MM.1S (cell line): ENCODE data around the gene LRRC45.

Source experiments
- CTCF ChIP-seq: fragments of 300-600 bp; sonication (generic); IDR thresholded peaks from 2 replicates; pipeline ENCODE4 v1.5.1; 2016; ENCODE audit warnings: antibody characterized with exemption, low read length, mixed read lengths
- EZH2 ChIP-seq: fragments of 300-600 bp; sonication (generic); optimal IDR thresholded peaks from 2 replicates; pipeline ENCODE3; 2017; ENCODE audit warnings: low read depth, mild to moderate bottlenecking, antibody characterized with exemption, low read length, mixed read lengths

- no peak for TF ChIP-seq EZH2
- TF ChIP-seq CTCF, result no peak
These were observed 27.2 kb downstream of the LRRC45 start for GRCh38 chr17:82050152-82050760.
